Trophoblast cell (in vitro differentiated cells and primary cell): ENCODE results near the gene MBLAC2.
A peak's percentile ranks its signal among the peaks of the same experiment; 100 is the strongest.

ENCODE experiments used
- DNase-seq, 2 donors: peaks; one replicate each; pipeline ENCODE4 v3.0.0-alpha.2; 2016
- H2AFZ ChIP-seq: 2 replicates; pipeline ENCODE4 v1.6.1; 2013; ENCODE audit warnings: low read length, moderate library complexity, mild to moderate bottlenecking; ENCODE audit not compliant: insufficient read depth, poor library complexity
- H2AK5ac ChIP-seq: 2 replicates; pipeline ENCODE4 v1.6.1; 2013; ENCODE audit warnings: mild to moderate bottlenecking, low read length
- H2BK120ac ChIP-seq: 2 replicates; pipeline ENCODE4 v1.6.1; 2013; ENCODE audit warnings: low read length, mild to moderate bottlenecking, moderate library complexity; ENCODE audit not compliant: insufficient read depth, poor library complexity
- H2BK12ac ChIP-seq: 2 replicates; pipeline ENCODE4 v1.6.1; 2013; ENCODE audit warnings: mild to moderate bottlenecking, low read length, moderate library complexity
- H2BK5ac ChIP-seq: 2 replicates; pipeline ENCODE4 v1.6.1; 2013; ENCODE audit warnings: low read length, low read depth, moderate library complexity, mild to moderate bottlenecking; ENCODE audit not compliant: poor library complexity
- H3K14ac ChIP-seq: 2 replicates; pipeline ENCODE4 v1.6.1; 2013; ENCODE audit warnings: mild to moderate bottlenecking, low read length
- H3K18ac ChIP-seq: 2 replicates; pipeline ENCODE4 v1.6.1; 2013; ENCODE audit warnings: mild to moderate bottlenecking, low read length
- H3K23ac ChIP-seq: 2 replicates; pipeline ENCODE4 v1.6.1; 2013; ENCODE audit warnings: low read length
- H3K27ac ChIP-seq: 2 replicates; pipeline ENCODE4 v1.5.1; 2013; ENCODE audit warnings: low read depth, mild to moderate bottlenecking, inconsistent platforms, low read length, moderate library complexity
- H3K27me3 ChIP-seq: 2 replicates; pipeline ENCODE4 v1.6.1; 2013; ENCODE audit warnings: inconsistent platforms, mild to moderate bottlenecking, low read length, moderate library complexity; ENCODE audit not compliant: insufficient read depth
- H3K36me3 ChIP-seq, 2 experiments: 1 replicate in 1 of 2; 2 replicates in 1 of 2; pipeline ENCODE4 v1.6.1; 2013; ENCODE audit warnings: low read length in 2 of 2, mild to moderate bottlenecking in 2 of 2, moderate library complexity in 1 of 2; ENCODE audit not compliant: insufficient read depth in 2 of 2, control insufficient read depth in 1 of 2
- H3K4ac ChIP-seq: 2 replicates; pipeline ENCODE4 v1.6.1; 2013; ENCODE audit warnings: low read depth, mild to moderate bottlenecking, low read length, moderate library complexity
- H3K4me1 ChIP-seq, 2 experiments: 1 replicate in 1 of 2; 2 replicates in 1 of 2; pipeline ENCODE4 v1.6.1; 2013; ENCODE audit warnings: low read length in 2 of 2, mild to moderate bottlenecking in 2 of 2, moderate library complexity in 1 of 2; ENCODE audit not compliant: insufficient read depth in 2 of 2, control insufficient read depth in 1 of 2
- H3K4me2 ChIP-seq: 2 replicates; pipeline ENCODE4 v1.6.1; 2013; ENCODE audit warnings: inconsistent platforms, mild to moderate bottlenecking, low read length, moderate library complexity
- H3K4me3 ChIP-seq: 2 replicates; pipeline ENCODE4 v1.5.1; 2013; ENCODE audit warnings: mild to moderate bottlenecking, low read depth, low read length, inconsistent platforms
- H3K79me1 ChIP-seq: one replicate; pipeline ENCODE4 v1.6.1; 2013; ENCODE audit warnings: low read length
- H3K79me2 ChIP-seq: 2 replicates; pipeline ENCODE4 v1.6.1; 2013; ENCODE audit warnings: low read length, mild to moderate bottlenecking; ENCODE audit not compliant: control insufficient read depth, insufficient read depth, poor library complexity
- H3K9ac ChIP-seq: 2 replicates; pipeline ENCODE4 v1.6.1; 2013; ENCODE audit warnings: mild to moderate bottlenecking, low read length
- H3K9me3 ChIP-seq: 2 replicates; pipeline ENCODE4 v1.6.1; 2013; ENCODE audit warnings: low read depth, mild to moderate bottlenecking, control low read depth, inconsistent platforms, low read length; ENCODE audit not compliant: insufficient read depth
- H4K12ac ChIP-seq: 2 replicates; pipeline ENCODE4 v1.6.1; 2013; ENCODE audit warnings: low read depth, mild to moderate bottlenecking, low read length, moderate library complexity
- H4K8ac ChIP-seq: 2 replicates; pipeline ENCODE4 v1.6.1; 2013; ENCODE audit warnings: low read depth, mild to moderate bottlenecking, low read length, moderate library complexity
- H4K91ac ChIP-seq: one replicate; pipeline ENCODE4 v1.6.1; 2013; ENCODE audit warnings: low read depth, mild to moderate bottlenecking, low read length, moderate library complexity
- WGBS: extraction: QIAGEN DNeasy Blood & Tissue Kit; methylation state at CpG from one replicate; pipeline ENCODE4 v1.1.7; 2013; ENCODE audit warnings: missing lambda C conversion rate; ENCODE audit not compliant: insufficient read length, insufficient coverage; ENCODE audit errors: extremely low coverage; 5-methylcytosine and 5-hydroxymethylcytosine counted together

The MBLAC2 gene

GRCh38 chr5:90410178-90410762 lies 64.3 kb downstream of the MBLAC2 start:
- H3K79me2 ChIP-seq, result peaks cover 5% of the 10 kb centered on the region
- peak overlapping the region; percentile 67 for H4K91ac ChIP-seq
- peak overlapping the region; percentile 59 for H3K9ac ChIP-seq
- no peaks in the 10 kb centered on the region for H3K4me1 ChIP-seq
- no peaks in the 10 kb centered on the region for H3K36me3 ChIP-seq
- WGBS, result no CpG with 5 or more reads among the region's 10 CpGs
- H3K18ac ChIP-seq, result no peak overlapping the region
- no peak overlapping the region for H3K23ac ChIP-seq
- H3K27ac ChIP-seq, result peak overlapping the region; percentile 73
- peak overlapping the region; percentile 60 for H3K4me3 ChIP-seq
- H2BK120ac ChIP-seq, result no peak overlapping the region
- no peak overlapping the region for H2AFZ ChIP-seq
- H2BK5ac ChIP-seq, result no peak overlapping the region
- peaks cover 10% of the 10 kb centered on the region for H3K79me1 ChIP-seq
- H2BK12ac ChIP-seq, result no peak overlapping the region
- no peak overlapping the region for H3K4ac ChIP-seq
- H4K12ac ChIP-seq, result peak overlapping the region; percentile 10
- no peak for DNase-seq
- peak overlapping the region; percentile 71 for H3K4me2 ChIP-seq
- no peaks in the 10 kb centered on the region for H3K9me3 ChIP-seq
- H3K14ac ChIP-seq, result peak overlapping the region; percentile 6
- H4K8ac ChIP-seq, result peak overlapping the region; percentile 52
- H3K27me3 ChIP-seq, result no peaks in the 10 kb centered on the region
- no peak overlapping the region for H2AK5ac ChIP-seq

DNA sequence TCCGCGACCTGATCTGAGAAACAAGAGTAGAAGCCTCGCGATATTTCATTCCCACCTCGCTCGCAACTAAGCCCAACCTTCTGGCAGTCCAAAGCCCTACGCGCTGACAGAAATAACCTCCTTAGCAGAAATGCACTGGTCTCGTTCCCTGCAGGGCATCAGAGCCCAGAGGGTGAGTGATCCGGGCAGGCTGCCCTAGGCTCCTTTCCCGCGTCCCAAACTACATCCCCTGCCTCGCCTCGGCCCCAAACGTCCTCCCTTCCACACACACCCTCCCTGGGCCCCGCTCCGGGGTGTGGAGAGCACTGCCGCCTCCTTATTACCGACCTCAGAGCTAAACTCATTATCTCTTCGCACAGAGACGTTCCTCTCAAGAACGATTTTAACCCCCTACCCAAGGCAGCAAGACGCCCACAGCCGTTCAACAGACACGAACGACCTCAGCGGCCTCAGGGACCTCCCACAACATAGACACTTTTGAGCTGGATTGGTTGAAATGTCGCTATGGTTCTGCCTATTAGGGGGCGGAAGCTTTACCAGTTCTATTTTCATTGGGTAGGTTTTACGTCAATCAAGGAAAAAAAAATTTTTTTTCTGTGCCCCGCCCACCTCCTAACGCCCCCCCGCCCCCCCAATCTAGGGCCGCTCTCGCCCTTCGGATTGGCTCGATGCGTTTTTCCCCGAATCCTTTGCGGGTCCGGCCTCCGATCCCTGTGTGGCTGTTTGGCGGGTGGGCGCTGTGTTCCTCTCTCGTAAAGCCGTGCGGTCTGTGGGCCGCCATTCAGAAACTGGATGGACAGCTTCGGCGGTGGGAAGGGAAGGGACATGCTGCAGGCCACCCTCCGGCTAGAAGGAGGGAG lies 65.0 kb downstream of the MBLAC2 start, which contains the start of gene CETN3:
CETN3 (minus strand) TSS at position 439 of the 860 bp plus-strand sequence; CDS start at position 344, 95 bp downstream.
- Histone ChIP-seq H2BK12ac (peak within 1 kb of the TSS; percentile 43), H3K27ac (peak within 1 kb of the TSS; percentile 96), H2BK5ac (peak within 1 kb of the TSS; percentile 87), H3K23ac (no peak within 1 kb of the TSS), H2AK5ac (peak within 1 kb of the TSS; percentile 95), H3K4me1 (no peaks in the 10 kb centered on the region), H2BK120ac (peak within 1 kb of the TSS; percentile 95), H3K79me1 (peaks cover 10% of the 10 kb centered on the region), H3K4me2 (peak within 1 kb of the TSS; percentile 96), H3K4ac (peak within 1 kb of the TSS; percentile 94), H3K14ac (peak within 1 kb of the TSS; percentile 100), H3K36me3 (no peaks in the 10 kb centered on the region), H4K12ac (peak within 1 kb of the TSS; percentile 96), H3K18ac (peak within 1 kb of the TSS; percentile 95), H3K27me3 (no peaks in the 10 kb centered on the region), H3K79me2 (peaks cover 5% of the 10 kb centered on the region), H3K9ac (peak within 1 kb of the TSS; percentile 97), H4K91ac (peak within 1 kb of the TSS; percentile 100), H2AFZ (peak within 1 kb of the TSS; percentile 78), H4K8ac (peak within 1 kb of the TSS; percentile 99), H3K9me3 (no peaks in the 10 kb centered on the region), H3K4me3 (peak within 1 kb of the TSS; percentile 84)
- peak; percentile 95 to 98 for DNase-seq
- no CpG with 5 or more reads among the region's 51 CpGs for WGBS

DNA sequence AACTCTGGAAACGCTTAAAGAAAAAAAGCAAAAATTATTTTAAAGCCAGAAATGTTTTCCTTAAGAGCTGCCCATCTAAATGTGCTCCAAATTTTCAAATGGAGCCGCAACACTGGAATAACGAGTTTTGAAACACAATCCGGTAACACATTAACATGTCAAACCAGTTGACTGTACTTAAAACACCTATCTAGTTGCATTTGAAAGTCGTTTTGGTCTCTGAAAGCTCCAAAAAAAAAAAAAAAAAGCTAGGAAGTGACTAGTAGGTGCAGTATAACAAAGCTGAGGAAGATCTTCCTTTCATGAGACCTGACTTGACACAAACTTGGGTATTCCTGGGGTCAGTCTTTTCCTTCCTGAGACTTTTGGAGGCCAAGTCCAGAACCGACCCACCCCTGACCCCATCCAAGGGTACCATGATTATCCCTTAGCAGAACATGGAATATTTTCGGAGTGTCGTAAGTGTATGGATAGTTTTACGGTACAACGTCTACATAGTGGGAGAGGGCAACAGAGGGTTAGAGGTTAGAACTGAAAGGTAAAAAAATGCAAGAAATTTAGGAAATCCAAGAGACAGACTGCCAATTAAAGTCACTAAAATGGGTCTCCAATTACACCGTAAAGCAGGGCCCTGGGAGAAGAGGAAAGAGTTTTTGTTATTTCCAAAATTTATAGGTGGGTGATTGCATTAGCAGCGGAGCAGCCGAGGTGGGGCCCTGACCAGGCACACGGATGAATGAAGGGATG lies 65.8 kb downstream of the MBLAC2 start:
- peak overlapping the region; percentile 40 for H3K4ac ChIP-seq
- H2AFZ ChIP-seq, result peak overlapping the region; percentile 78
- no CpG with 5 or more reads among the region's 14 CpGs for WGBS
- H2AK5ac ChIP-seq, result peak overlapping the region; percentile 41
- H3K36me3 ChIP-seq, result no peaks in the 10 kb centered on the region
- H3K27ac ChIP-seq, result peak overlapping the region; percentile 96
- peaks cover 5% of the 10 kb centered on the region for H3K79me2 ChIP-seq
- DNase-seq, result peak; percentile 22 to 69
- peak overlapping the region; percentile 96 for H4K12ac ChIP-seq
- H2BK5ac ChIP-seq, result peak overlapping the region; percentile 46
- H4K91ac ChIP-seq, result peak overlapping the region; percentile 100
- no peaks in the 10 kb centered on the region for H3K9me3 ChIP-seq
- H4K8ac ChIP-seq, result peak overlapping the region; percentile 32
- peak overlapping the region; percentile 20 for H3K14ac ChIP-seq
- peak overlapping the region; percentile 84 for H3K4me3 ChIP-seq
- H2BK120ac ChIP-seq, result peak overlapping the region; percentile 95
- H2BK12ac ChIP-seq, result no peak overlapping the region
- no peaks in the 10 kb centered on the region for H3K4me1 ChIP-seq
- H3K4me2 ChIP-seq, result peak overlapping the region; percentile 96
- no peak overlapping the region for H3K23ac ChIP-seq
- H3K9ac ChIP-seq, result peak overlapping the region; percentile 15
- peaks cover 10% of the 10 kb centered on the region for H3K79me1 ChIP-seq
- no peaks in the 10 kb centered on the region for H3K27me3 ChIP-seq
- H3K18ac ChIP-seq, result no peak overlapping the region
